K562 (cell line): ENCODE results near the gene DCTN5.

Source experiments
- TEAD4 ChIP-seq, 2 experiments: sonication (generic) in 1 of 2; formaldehyde crosslinking in 1 of 2; IDR thresholded peaks; 2 replicates each; pipeline versions ENCODE4 v1.6.1 to v1.8.0; 2012 to 2022; ENCODE audit warnings: borderline replicate concordance in 1 of 2, inconsistent platforms in 1 of 2, low read length in 1 of 2, mild to moderate bottlenecking in 1 of 2, missing genetic modification reagents in 1 of 2
- TF ChIP-seq, protein P1 (sequence below): sonication (generic); formaldehyde crosslinking; IDR thresholded peaks from 2 replicates; pipeline ENCODE4 v1.4.0; 2020; ENCODE audit warnings: mild to moderate bottlenecking, missing genetic modification reagents
- TF ChIP-seq, protein P2 (sequence below), 3 experiments: IDR thresholded peaks in 2 of 3; conservative IDR thresholded peaks in 1 of 3; 2 replicates each; pipeline ENCODE4 v1.5.1; 2011 to 2012; ENCODE audit warnings: low read length in 3 of 3, mild to moderate bottlenecking in 3 of 3, control low read depth in 2 of 3, improper control_type of control experiment in 1 of 3, inconsistent platforms in 1 of 3, low read depth in 1 of 3, mixed read lengths in 1 of 3, moderate library complexity in 1 of 3; ENCODE audit not compliant: insufficient read depth in 2 of 3

DNA sequence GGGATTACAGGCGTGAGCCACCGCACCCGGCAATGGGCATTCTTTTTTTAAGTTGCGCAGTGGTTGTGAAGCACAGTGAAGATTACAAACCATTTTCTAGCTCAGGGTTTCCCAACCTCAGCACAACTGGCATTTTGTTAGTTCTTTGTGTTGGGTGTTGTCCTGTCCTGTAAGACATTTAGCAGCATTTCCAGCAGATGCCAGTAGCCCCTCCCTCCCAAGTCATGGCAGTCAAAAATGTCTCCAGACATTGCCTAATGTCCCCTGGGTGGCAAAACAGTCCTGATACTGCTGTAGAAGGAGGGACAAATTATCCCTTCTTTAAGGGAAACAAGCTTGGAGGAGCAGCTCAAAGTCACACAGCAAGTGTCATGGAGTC lies 53.0 kb downstream of the DCTN5 start:
- TF ChIP-seq, protein P1, sequence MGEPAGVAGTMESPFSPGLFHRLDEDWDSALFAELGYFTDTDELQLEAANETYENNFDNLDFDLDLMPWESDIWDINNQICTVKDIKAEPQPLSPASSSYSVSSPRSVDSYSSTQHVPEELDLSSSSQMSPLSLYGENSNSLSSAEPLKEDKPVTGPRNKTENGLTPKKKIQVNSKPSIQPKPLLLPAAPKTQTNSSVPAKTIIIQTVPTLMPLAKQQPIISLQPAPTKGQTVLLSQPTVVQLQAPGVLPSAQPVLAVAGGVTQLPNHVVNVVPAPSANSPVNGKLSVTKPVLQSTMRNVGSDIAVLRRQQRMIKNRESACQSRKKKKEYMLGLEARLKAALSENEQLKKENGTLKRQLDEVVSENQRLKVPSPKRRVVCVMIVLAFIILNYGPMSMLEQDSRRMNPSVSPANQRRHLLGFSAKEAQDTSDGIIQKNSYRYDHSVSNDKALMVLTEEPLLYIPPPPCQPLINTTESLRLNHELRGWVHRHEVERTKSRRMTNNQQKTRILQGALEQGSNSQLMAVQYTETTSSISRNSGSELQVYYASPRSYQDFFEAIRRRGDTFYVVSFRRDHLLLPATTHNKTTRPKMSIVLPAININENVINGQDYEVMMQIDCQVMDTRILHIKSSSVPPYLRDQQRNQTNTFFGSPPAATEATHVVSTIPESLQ (CRISPR knock-in tag) = no peak
- TF ChIP-seq, protein P2, sequence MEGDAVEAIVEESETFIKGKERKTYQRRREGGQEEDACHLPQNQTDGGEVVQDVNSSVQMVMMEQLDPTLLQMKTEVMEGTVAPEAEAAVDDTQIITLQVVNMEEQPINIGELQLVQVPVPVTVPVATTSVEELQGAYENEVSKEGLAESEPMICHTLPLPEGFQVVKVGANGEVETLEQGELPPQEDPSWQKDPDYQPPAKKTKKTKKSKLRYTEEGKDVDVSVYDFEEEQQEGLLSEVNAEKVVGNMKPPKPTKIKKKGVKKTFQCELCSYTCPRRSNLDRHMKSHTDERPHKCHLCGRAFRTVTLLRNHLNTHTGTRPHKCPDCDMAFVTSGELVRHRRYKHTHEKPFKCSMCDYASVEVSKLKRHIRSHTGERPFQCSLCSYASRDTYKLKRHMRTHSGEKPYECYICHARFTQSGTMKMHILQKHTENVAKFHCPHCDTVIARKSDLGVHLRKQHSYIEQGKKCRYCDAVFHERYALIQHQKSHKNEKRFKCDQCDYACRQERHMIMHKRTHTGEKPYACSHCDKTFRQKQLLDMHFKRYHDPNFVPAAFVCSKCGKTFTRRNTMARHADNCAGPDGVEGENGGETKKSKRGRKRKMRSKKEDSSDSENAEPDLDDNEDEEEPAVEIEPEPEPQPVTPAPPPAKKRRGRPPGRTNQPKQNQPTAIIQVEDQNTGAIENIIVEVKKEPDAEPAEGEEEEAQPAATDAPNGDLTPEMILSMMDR (IDR thresholded peaks at IDR 0.05 in 2 of 3, conservative IDR thresholded peaks at IDR 0.05 in 1 of 3; ENCODE audit: insufficient read depth in 2 of 3, low read depth in 1 of 3, low read length in 3 of 3) = no peak
- TF ChIP-seq TEAD4 (IDR thresholded peaks at IDR 0.05; ENCODE audit: low read length) = no peak
- no peak for TF ChIP-seq TEAD4 (CRISPR knock-in tag; IDR thresholded peaks at IDR 0.05; ENCODE audit: borderline replicate concordance)
